UCSD-AML1 (cell line): ENCODE results near the gene LASP1NB.

Experiments
- DNase-seq: peaks from one replicate; lab custom pipeline; 2025; ENCODE audit not compliant: unreplicated experiment; lab: John Stamatoyannopoulos, UW

Gene LASP1NB

DNA sequence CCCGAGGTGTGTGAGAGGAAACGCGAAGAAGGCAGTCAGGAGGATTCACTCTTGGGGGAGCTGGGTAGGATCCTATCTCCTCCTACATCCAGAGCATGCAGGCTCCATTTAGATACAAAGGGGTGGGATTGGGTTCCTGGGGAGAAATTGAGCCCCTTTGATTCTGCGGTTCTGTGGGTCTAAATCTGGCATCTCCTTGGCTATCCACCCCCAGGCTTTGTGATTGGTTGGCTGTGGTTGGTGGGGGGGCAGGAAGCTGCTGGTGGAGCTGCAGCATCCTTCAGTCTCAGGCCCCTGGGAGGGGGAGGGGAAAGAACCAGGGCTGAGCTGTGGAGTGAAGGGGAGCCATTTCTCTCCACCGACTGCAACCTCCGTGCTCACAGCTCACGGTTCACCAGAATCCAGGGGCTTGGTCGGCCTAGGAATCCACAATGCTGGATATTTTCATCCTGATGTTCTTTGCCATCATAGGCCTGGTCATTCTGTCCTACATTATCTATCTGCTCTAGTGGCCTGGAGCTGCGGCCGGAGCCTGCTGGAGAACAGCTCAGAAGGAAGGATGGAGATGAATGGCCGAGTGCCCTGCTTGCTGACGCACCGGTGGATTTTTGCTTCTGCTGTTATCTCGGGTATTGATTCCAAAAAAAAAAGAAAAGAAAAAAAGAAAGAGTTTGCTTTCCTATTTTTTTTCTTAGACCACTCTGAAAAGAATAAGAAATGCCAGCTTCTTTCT lies at the start of gene LASP1NB:
LASP1NB (plus strand) TSS at position 352 of the 733 bp plus-strand sequence.
- peak; percentile 62 for DNase-seq

DNA sequence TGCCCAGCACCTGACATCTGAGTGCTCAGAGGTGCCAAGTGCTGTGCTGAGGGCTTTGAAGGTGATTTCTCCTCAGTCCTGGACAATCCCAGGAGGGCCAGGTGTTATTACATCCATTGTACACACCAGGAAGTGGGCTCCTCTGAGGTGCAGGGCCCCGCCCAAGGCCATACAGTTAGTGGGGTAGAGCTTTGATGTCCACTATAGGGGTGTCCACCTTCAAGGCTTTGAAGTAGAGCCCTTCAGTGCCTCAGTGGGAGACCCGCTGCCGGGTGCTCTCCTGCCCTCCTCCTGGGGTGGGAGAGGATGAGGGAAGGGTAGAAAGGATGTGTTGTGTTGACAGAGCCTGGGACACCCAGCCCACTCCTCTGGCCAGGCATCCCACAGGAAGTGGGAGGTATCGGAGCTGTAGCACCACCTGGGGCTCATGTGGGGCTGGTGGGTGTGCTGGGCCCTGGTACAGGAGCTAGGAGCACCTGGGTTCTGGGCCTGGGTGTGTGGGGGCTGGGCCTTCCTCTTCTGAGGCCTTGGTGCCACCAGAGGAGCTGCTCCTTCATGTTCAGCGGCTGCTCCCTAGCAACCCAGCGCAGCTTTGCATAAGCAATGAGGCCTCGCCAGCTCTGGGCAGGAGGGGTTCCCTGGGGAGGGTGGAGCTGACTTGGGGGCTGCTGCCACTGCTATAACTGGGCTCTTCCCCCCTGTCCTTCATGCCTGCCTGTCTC lies 48.1 kb upstream of the LASP1NB start:
- no peak for DNase-seq

DNA sequence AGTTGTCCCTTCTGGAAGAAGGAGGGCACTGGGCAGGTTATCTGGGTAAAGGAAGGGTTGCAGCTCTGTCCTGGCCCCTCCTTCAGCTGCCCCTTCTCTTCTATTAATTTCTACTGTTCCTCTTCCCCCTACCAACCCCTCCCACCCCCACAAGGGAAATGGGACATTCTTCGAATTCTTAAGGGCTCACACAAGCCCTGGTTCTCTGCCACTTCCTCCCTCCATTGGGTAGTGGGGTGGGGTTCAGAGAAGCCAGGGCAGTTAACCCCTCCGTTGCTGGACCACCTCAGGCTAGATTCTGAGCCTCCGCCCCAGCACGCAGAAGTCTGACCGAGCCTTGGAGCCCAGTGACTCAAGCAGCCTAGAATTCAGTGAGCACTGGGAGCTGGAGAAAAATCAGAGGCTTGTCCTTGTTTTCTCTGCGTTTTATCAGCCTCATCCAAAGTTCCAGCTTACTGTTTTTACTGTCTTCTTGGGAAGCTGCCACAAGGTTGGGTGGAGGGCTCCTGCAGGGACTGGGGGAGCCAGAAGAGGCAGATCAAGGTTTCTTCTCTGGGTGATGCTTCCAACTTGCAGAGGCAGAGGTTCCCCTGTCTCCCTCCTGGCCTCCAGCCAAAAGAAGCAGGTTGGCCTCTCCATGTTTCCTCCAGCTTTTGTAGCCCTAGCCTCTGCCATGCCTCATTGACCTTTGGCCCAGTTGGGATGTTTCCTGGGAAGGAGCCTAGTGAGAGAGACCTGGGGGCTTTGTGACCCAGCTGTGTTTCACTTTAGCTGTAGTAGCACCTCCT lies 45.3 kb upstream of the LASP1NB start:
- DNase-seq, result peak; percentile 30

DNA sequence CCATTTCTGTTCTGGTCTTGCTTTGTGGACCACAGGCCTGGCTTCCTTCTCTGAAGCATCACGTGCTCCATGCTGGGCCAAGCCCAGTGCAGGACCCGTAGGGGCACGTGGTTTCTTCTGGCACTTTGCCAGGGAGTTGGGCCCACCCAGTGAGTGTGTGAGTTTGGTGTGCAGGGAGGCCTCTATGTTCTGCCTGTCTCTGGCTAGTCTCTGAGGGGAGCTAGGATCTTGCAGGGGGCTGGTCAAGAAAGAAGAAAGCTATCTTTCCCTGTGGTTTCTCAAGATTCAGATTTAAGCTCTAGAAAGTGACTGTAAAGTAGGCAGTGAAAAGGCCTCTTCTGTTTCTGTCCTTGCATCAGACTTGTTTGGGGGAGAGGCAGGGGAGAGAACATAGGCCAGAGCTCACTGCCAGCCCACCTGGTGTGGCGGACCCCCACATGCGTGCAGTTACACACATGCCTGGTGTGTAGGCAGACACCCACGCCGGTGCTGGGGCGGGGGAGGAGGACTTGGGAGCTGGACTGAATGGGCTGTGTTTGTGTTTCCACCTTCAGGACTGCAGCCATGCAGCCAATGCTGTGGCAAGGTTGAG lies 43.7 kb upstream of the LASP1NB start:
- peak; percentile 44 for DNase-seq

DNA sequence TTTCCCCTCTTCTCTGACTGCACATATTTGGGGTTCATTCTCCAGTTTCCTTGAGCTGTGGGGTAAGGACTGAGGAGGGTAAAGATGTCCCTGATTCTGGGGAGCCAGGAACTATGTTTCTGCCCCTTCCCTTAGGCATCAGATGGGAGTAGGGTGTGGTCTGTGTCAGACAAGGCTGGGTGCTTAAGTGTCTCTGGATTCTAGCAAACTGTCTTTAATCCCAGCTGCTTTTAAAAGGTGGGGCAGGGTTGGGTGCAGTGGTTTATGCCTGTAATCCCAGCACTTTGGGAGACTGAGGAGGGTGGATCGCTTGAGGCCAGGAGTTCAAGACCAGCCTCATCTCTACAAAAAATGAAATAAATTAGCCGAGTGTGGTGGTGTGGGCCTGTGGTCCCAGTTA lies 42.5 kb upstream of the LASP1NB start:
- no peak for DNase-seq

DNA sequence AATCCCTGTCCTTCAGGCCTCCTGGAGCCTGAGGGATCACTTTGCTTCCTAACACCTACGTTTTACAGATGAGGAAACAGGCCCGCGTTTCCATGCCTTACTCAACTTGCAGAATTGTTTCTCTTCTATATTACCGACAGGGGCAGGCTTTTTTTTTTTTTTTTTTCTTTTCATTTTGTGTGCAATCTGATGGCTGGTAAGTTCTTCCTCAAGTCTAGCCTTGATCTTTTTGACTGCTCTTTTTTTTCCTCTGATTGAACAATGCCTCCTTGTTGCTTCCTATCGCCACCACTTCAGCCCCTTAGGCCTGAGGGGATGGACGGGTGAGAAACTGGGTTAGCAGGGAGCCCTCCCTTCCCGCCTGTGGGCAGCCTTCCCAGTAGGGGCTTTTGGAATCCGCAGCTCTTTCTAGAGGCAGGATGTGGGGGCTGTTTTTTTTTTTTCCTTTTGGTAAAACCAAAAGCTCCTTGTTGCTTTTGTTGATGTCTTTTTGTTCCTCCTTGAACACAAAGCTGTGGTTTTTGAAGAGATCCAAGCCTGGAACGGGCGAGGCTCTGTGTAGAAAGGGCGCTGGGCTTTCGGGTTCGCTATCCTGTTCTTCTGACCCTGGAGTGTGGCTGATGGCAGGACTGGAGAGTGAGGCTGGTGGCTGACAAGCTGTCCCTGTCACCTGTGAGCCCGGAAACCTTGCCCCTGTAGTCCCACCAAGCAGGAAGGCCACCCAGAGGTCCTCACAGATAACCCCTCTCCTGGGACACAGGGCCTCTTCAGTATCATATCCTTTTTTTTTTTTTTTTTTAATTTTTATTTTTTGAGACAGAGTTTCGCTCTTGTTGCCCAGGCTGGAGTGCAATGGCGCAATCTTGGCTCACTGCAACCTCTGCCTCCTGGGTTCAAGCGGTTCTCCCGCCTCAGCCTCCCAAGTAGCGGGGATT lies 41.6 kb upstream of the LASP1NB start:
- peak; percentile 53 for DNase-seq

DNA sequence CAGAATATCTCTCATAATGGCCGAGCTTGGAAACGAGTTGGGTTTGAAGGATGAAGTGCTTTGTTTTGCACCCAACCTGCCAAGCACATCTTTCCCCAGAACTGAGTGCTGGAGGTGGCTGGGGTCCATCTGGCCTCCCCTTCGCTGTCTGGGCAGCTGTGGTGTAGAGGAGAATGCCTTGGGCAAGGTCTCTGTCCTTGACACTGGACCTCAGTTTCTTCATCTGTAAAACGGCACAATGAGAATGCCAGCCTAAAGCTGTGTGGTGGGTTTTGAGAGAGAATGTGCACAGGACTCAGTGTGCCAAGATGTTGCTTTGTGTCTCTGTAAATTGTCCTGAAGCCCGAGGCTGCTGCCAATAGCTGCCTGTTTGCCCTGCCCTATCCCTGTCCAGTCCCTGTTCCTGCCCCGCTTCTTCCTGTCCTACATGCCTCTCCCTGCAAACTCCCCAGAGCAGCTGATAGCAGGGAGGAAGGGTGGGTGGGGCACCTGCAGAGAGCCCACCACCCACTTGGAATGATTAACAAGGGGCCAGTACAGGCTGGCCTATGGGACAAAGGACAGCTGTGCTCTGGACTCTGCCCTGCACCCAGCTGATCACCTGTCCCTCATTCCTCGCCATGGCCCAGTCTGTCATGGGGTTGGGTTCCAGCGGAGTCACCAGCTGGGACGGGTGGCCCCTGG lies 40.2 kb upstream of the LASP1NB start:
- no peak for DNase-seq

DNA sequence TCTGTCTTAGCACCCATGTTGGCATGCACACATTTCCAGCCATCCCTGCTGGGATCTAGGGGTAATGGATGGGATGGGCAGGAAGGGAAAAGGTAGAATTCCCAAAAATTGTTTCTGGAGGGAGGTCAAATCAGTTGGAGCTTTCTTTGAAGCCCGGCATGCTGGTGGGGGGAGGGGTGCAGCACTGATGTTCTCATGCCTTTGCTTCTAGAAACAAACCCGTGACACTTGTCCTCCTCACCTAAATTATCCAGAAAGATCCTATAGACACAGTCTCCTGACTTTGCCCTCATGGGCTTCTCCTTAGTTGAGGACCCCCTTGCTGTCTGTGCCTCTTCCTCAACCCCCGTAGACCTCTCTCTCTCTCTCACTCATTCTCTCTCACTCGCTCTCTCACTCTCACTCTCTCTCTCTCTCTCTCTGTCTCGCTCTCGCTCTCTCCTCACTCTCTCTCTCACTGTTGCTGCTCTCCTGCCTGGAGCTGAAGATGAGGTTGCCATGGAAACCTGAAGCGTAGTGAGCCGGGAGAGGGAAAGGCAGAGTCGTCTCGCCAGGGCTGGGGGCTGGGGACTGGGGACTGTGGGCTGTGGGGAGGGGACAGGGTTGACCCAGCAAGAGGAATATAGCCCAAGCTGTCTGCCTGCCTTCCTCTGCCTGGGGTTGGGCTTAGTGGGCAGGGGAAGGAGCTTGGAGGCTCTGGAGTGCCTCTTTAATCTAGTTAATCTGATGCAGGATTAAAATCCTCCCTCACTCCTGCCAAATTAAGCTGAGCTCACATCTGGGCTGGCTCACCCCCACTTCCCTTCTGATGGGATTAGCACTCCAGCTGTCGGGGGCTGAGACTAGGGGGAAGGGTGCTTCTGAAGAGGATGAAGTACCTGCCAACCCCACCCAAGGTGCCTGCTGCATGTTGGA lies 39.4 kb upstream of the LASP1NB start:
- no peak for DNase-seq

DNA sequence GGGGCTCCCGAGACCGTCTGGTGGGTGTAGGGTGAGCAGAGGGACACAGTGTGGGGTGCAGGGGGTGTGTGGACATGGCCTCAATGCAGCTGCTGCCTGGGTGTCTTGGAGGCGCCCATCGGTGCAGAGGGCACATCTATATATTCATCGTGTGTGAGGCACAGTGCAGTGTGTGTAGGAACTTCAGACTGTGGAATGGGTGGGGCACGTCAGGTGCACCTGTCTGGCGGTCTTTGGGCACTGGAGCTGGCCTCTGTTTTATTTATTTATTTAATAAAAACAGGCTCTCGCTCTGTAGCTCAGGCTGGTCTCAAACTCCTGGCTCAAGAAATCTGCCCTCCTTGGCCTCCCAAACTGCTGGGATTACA lies 38.8 kb upstream of the LASP1NB start:
- no peak for DNase-seq

DNA sequence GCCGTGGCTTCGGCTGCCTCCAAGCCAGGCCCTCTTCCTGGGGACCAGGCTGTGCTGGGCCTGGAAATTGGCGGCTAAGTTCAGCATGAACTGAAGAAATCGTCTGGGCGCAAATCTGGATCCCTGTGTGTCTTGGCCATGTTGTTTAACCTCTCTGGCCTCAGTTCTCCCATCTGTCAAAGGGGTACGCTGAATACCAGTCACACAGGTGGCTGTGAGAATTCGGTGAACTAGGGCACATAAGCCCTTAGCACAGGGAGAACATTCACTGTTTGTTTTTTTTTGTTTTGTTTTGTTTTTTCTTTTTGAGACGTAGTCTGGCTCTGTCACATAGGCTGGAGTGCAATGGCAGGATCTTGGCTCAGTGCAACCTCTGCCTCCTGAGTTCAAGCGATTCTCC lies 36.6 kb upstream of the LASP1NB start:
- DNase-seq, result no peak

DNA sequence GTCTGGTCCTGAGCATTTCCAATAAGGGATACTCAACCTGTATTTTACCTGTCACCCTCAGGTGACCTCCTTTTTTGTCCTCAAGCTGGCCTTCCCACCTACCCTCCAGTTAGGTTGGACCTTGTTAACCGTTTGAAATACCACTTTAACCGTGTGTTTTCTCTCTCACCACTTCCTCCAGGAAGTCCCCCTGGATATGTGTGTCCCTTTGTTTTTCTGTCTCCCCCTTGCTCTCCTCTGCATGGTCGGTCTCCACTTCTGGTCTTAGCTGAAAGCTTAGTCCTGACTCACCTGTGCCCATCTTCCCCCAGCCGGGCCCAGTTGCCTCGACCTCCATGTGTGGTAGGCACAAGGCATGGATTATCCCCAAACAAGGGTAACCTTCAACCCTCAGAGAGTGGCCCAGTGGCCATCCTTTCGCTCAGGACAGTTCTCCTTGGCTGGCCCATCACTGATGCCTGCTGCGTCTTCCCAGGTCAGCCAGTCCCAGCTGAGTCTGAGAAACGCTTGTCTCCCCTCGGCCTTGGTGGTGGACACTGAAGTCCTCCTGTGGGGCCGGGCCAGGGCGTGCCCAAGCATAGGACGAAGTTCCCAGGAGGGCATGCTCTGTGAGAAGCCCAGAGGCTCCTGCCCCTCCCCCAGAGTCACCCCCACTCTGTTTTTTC lies 35.5 kb upstream of the LASP1NB start:
- DNase-seq, result no peak

DNA sequence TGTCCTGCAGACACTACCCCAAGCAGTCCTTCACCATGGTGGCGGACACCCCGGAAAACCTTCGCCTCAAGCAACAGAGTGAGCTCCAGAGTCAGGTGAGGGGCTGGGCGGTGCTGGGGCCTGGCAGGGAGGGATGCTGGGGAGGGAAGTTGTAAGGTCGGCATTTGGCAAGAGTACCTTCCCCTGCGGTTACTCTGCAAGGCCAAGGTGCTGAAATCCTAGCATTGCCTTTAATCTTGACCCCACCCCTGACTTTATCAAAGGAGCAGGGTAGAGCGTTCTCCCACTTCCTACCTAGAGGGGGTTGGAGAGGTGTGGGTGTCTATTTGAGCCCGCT lies 35.0 kb upstream of the LASP1NB start:
- DNase-seq, result no peak

DNA sequence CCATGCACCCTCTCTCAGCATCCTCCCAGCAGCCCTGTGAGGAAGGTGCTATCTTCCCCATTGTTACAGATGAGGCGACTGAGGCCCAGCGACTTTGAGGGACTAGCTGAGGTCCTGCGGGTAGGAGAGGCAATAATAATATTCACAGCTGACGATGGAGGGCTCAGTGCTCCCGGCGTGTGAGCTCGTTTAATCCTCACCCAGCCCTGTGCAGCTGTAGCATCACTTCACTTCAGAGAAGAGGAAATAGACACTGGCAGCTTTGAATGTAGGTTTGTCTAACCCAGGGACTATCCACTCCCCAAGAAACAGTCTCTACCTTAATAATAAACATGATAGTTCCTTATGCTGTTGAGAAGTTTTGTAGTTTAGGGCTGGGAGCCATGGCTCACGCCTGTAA lies 34.0 kb upstream of the LASP1NB start:
- no peak for DNase-seq

DNA sequence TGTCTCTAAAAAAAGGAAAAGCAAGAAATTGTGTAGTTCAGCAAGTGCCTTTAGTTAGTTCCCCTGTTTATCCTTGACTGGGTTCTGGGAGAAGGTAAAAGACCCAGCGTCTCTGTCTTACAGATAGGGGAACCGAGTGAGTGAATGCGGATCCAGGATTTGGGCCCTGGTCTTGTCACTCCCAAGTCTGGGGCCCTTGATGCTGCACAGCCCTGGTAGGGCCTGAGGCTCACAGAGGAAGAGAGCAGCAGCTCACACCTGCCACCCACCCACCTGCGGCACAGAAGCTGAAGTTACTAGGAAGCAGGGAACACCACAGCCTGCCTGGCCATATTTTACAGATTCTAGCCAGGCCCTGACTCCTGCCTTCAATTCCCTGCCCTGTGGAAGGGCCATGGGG lies 33.3 kb upstream of the LASP1NB start:
- no peak for DNase-seq

DNA sequence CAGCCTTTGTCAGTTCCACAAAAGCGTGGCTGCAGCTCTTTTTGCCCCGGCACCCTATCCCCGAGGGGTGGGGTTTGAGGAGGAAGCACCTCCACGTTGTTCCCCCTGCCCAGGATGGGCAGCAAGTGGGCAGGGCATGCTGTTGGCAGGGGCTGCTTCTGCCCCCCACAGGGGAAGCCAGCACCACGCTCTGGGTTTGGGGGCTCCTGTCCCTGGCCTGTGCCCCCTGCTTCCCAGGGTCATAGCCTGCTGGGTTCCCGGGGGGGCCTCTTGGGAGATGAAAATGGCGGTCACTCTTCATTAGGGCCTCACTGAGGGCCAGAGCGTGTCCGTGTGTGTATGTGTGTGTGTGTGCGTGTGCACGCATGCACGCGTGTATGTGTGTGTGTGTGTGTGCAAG lies 32.8 kb upstream of the LASP1NB start:
- no peak for DNase-seq

DNA sequence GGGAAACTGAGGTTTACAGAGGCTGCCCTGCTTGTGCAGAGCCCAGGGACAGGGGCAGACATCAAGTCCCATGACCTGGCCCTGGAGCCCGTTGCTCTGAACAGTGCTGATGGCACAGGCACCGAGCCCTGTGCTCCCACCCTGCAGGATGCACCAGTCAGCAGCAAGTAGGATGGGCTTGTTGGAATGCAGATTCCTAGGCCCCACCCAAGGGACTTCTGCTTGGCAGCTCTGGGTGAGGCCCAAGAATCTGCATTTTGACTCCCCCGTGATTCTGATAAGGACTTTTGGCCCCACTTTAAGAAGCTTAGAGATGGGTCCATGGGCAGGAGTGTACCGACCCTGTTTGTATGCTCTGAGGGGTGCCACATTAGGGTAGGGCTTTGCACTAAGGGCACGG lies 32.3 kb upstream of the LASP1NB start:
- DNase-seq, result no peak

DNA sequence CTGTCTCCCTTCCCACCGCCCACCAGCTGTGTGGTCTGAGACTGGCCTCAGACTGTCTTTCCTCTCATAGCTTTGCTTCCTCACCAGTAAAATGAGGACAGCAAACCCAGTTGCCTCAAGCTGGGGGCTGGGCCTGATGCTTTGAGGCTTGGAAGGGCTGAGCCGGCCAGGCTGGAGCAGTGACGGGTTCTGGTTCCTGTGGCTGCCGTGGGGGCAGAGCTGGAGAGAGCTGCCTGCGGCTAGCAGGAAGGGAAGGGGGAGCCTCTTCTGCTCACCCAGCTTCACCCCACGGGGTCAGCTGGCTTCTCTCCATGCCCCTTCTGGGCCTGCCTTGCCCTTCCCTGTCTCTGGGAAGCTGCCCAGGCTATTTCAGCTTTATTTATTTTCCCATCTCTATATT lies 31.8 kb upstream of the LASP1NB start:
- peak; percentile 83 for DNase-seq

DNA sequence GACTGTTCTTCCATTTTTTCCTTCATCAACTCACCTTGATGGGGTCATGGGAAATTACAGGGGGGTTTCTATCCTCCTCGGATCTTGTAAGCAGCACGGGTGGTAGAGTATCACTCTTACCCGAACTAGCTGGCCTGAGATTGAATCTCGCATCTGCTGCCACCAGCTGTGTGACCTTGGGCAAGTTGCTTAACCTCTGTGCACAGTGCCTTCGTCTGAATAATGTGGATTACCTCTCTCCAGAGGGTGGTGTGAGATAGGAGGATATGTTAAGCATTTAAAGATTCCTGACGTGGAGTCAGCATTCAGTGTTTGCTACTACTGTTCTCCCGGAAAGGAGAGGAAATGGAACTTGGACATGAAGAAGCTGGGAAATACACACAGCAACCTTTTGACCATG lies 31.1 kb upstream of the LASP1NB start:
- no peak for DNase-seq
